ENCODE data around the gene TEAD1.

DNA sequence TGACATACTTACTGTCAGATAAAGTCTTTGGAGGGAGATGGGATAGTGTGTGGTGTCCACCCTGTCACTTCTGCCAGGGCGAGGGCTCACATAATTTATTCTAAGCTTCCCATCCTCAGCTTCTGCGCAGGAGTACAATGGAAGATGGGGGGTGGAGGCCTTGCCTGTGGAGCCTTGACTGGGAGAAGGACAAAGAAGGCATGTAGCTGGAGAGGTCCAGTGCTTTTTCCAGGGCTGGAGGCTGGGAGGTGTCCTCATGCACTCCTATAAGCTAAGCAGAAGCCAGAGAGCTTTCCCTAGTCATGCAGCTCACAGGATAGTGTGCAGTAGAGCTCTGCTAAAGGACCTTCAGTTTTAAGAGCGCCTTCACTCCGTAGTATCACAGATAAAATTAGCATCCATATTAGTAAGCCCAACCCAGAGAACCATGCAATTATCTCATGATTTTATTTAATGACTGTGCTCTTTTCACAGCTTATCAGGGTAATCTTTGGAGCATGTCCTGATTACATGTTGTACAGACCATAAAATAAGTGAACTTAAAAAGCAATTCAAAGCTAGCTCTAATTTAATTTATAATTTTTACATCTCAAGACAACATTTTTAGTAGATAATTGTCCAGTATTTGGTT lies 148.3 kb downstream of the TEAD1 start:
- TF ChIP-seq SIN3A (IDR thresholded peaks at IDR 0.05; ENCODE audit: borderline replicate concordance, insufficient read depth, low read length) (no peak), POLR2AphosphoS5 (IDR thresholded peaks at IDR 0.05; ENCODE audit: low read depth, low read length) (no peak), TAF1 (IDR thresholded peaks at IDR 0.05; ENCODE audit: borderline replicate concordance, insufficient read depth, low read length) (no peak), FOXP2 (optimal IDR thresholded peaks at IDR 0.05; ENCODE audit: borderline replicate concordance, extremely low read depth, extremely low read length, insufficient read depth) (no peak)
- TF ChIP-seq, protein P1, sequence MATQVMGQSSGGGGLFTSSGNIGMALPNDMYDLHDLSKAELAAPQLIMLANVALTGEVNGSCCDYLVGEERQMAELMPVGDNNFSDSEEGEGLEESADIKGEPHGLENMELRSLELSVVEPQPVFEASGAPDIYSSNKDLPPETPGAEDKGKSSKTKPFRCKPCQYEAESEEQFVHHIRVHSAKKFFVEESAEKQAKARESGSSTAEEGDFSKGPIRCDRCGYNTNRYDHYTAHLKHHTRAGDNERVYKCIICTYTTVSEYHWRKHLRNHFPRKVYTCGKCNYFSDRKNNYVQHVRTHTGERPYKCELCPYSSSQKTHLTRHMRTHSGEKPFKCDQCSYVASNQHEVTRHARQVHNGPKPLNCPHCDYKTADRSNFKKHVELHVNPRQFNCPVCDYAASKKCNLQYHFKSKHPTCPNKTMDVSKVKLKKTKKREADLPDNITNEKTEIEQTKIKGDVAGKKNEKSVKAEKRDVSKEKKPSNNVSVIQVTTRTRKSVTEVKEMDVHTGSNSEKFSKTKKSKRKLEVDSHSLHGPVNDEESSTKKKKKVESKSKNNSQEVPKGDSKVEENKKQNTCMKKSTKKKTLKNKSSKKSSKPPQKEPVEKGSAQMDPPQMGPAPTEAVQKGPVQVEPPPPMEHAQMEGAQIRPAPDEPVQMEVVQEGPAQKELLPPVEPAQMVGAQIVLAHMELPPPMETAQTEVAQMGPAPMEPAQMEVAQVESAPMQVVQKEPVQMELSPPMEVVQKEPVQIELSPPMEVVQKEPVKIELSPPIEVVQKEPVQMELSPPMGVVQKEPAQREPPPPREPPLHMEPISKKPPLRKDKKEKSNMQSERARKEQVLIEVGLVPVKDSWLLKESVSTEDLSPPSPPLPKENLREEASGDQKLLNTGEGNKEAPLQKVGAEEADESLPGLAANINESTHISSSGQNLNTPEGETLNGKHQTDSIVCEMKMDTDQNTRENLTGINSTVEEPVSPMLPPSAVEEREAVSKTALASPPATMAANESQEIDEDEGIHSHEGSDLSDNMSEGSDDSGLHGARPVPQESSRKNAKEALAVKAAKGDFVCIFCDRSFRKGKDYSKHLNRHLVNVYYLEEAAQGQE (IDR thresholded peaks at IDR 0.05; ENCODE audit: insufficient read depth in 1 of 2, low read depth in 2 of 2, low read length in 2 of 2): no peak
